OCI-LY7 (cell line): Measurements from ENCODE around the gene WNT7B. TPM values are rescaled to one million over a fixed set of nuclear protein-coding genes. Genes with fewer than 3 reads are reported as not detected.

ENCODE experiments used
- BruUV-seq: library from RNA; stranded (reverse); fragments of 400-500 nt; replicated peaks from 2 replicates; lab custom pipeline; 2021; lab: Mats Ljungman, UMichigan
- CTCF ChIA-PET: fragments of 300-600 bp; sonication (Branson Sonifier 250); formaldehyde crosslinking; loops from one replicate; lab custom pipeline; 2022; ENCODE audit warnings: antibody characterized with exemption; ENCODE audit not compliant: unreplicated experiment; lab: Charles Lee
- POLR2A ChIA-PET: fragments of 300-600 bp; sonication (Branson Sonifier 250); formaldehyde crosslinking; loops from one replicate; lab custom pipeline; 2022; ENCODE audit warnings: antibody characterized with exemption; lab: Charles Lee
- DNase-seq: peaks from one replicate; pipeline ENCODE4 v3.0.0-alpha.2; 2015; ENCODE audit warnings: low spot score
- H2AFZ ChIP-seq: fragments of 200-600 bp; sonication (generic), shearing (Covaris generic); 2 replicates; pipeline ENCODE4 v1.6.1; 2014; ENCODE audit warnings: mild to moderate bottlenecking, antibody characterized with exemption, low read length, moderate library complexity
- H3K27ac ChIP-seq: fragments of 200-600 bp; sonication (generic); 2 replicates; pipeline ENCODE4 v1.5.1; 2014; ENCODE audit warnings: mixed run types, low read depth, mild to moderate bottlenecking, moderate library complexity, low read length, inconsistent platforms; ENCODE audit not compliant: poor library complexity, severe bottlenecking
- H3K36me3 ChIP-seq: fragments of 200-600 bp; sonication (generic); 2 replicates; pipeline ENCODE4 v1.6.1; 2014; ENCODE audit warnings: mild to moderate bottlenecking, antibody characterized with exemption, low read length, moderate library complexity, mixed read lengths; ENCODE audit not compliant: insufficient read depth
- H3K4me1 ChIP-seq: fragments of 200-600 bp; sonication (generic); 2 replicates; pipeline ENCODE4 v1.5.1; 2014; ENCODE audit warnings: mild to moderate bottlenecking, low read length; ENCODE audit not compliant: insufficient read depth, poor library complexity, severe bottlenecking
- H3K4me2 ChIP-seq: fragments of 200-600 bp; sonication (generic); 2 replicates; pipeline ENCODE4 v1.6.1; 2014; ENCODE audit warnings: mild to moderate bottlenecking, low read length
- H3K4me3 ChIP-seq: fragments of 200-600 bp; sonication (generic); 2 replicates; pipeline ENCODE4 v1.5.1; 2014; ENCODE audit warnings: mild to moderate bottlenecking, low read depth, low read length; ENCODE audit not compliant: poor library complexity, severe bottlenecking
- H3K79me2 ChIP-seq: fragments of 200-600 bp; sonication (generic); 2 replicates; pipeline ENCODE4 v1.6.1; 2016; ENCODE audit warnings: low read depth, mild to moderate bottlenecking, low read length, moderate library complexity, mixed read lengths; ENCODE audit not compliant: insufficient read depth
- H3K9me2 ChIP-seq: fragments of 200-600 bp; sonication (generic); 2 replicates; pipeline ENCODE4 v1.6.1; 2016; ENCODE audit warnings: mild to moderate bottlenecking, low read length, mixed read lengths; ENCODE audit not compliant: insufficient read depth
- H3K9me3 ChIP-seq: fragments of 200-600 bp; sonication (generic); 2 replicates; pipeline ENCODE4 v1.6.1; 2014; ENCODE audit warnings: mild to moderate bottlenecking, mixed run types, low read length, mixed read lengths
- H4K20me1 ChIP-seq: fragments of 200-600 bp; sonication (generic); 2 replicates; pipeline ENCODE4 v1.6.1; 2014; ENCODE audit warnings: mild to moderate bottlenecking, antibody characterized with exemption, low read length, moderate library complexity, mixed read lengths; ENCODE audit not compliant: insufficient read depth
- EZH2phosphoT487 ChIP-seq: fragments of 200-600 bp; sonication (generic); IDR thresholded peaks from 2 replicates; pipeline ENCODE4 v1.6.1; 2018; ENCODE audit warnings: low read depth, borderline replicate concordance, mild to moderate bottlenecking, mixed run types, antibody characterized with exemption, low read length, moderate library complexity, mixed read lengths
- intact Hi-C: fragments of 100-400 bp; cut with micrococcal nuclease; formaldehyde crosslinking; loops from one replicate; pipeline ENCODE4 v1.10.0; 2022; ENCODE audit not compliant: unreplicated experiment
- total RNA-seq, 2 experiments: library from RNA; depleted of rRNA in 1 of 2; stranded (reverse); fragments of >200 nt in 1 of 2; shearing (Covaris generic) in 1 of 2; gene quantifications; 2 replicates each; pipeline ENCODE4 v1.2.3, GENCODE V29; 2014 to 2022
- TF ChIP-seq, protein P1 (sequence below): fragments of 200-600 bp; sonication (generic); conservative IDR thresholded peaks from 2 replicates; pipeline ENCODE4 v1.5.1; 2014; ENCODE audit warnings: mild to moderate bottlenecking, antibody characterized with exemption, low read length, moderate library complexity, mixed read lengths

Gene WNT7B
- total RNA-seq, 2 experiments from 2014 or later: not detected

- H2AFZ ChIP-seq: no peak overlapping the region
- ChIA-PET POLR2A (no interaction called here), CTCF (no interaction called here)
- no peak overlapping the region for H3K27ac ChIP-seq
- intact Hi-C loops: no loop called here
- no peak overlapping the region for H3K4me3 ChIP-seq
- no peaks in the 10 kb centered on the region for H3K9me2 ChIP-seq
- no peak for DNase-seq
- no peaks in the 10 kb centered on the region for H3K9me3 ChIP-seq
- H3K4me1 ChIP-seq: no peaks in the 10 kb centered on the region
- no peaks in the 10 kb centered on the region for H4K20me1 ChIP-seq
- BruUV-seq: no TSS peak
- no peaks in the 10 kb centered on the region for H3K36me3 ChIP-seq
- no peak for TF ChIP-seq EZH2phosphoT487
- TF ChIP-seq, protein P1, sequence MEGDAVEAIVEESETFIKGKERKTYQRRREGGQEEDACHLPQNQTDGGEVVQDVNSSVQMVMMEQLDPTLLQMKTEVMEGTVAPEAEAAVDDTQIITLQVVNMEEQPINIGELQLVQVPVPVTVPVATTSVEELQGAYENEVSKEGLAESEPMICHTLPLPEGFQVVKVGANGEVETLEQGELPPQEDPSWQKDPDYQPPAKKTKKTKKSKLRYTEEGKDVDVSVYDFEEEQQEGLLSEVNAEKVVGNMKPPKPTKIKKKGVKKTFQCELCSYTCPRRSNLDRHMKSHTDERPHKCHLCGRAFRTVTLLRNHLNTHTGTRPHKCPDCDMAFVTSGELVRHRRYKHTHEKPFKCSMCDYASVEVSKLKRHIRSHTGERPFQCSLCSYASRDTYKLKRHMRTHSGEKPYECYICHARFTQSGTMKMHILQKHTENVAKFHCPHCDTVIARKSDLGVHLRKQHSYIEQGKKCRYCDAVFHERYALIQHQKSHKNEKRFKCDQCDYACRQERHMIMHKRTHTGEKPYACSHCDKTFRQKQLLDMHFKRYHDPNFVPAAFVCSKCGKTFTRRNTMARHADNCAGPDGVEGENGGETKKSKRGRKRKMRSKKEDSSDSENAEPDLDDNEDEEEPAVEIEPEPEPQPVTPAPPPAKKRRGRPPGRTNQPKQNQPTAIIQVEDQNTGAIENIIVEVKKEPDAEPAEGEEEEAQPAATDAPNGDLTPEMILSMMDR: no peak
- no peaks in the 10 kb centered on the region for H3K79me2 ChIP-seq
- H3K4me2 ChIP-seq: no peak overlapping the region
Measured at GRCh38 chr22:45896964-45897538, 79.9 kb downstream of the WNT7B start.

DNA sequence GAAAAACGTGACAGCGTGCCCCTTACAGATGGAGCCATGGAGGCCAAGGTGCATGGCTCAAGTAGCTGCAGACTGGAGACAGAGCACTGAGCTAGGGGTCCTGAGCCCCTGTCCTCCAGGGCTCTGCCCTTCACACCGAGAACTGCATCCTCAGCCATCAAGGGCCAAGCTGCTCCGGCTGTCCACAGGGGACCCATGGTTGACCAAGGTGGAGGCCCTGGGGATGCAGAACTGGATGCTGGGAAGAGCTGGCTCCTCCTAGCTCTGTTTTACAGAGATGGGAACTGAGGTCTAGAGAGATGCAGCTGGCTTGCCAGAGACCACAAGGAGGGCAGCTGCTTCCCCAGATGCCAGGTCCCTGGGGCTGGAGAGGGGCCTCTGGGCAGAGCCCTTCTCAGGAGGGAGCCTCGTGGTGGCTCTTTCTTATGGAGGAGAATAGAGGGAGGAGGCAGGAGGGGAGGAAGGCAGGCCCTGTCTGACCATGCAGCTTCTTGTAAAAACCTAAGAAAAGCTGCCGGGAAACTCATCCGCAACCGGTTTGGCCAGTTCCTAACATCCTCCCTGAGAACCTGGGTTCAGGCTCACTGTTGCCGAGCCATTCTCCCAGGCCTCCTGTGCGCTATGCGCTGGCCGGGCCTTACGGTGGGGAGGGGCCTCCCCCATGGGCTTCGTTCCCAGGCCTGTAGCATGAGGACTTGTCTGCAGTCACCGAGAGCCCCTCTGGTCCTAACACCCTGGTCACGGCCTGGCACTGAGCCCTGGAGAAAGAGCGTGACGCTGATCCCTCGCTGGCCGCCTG lies 80.6 kb downstream of the WNT7B start:
- H3K79me2 ChIP-seq: no peaks in the 10 kb centered on the region
- H3K9me2 ChIP-seq: no peaks in the 10 kb centered on the region
- no peaks in the 10 kb centered on the region for H4K20me1 ChIP-seq
- H2AFZ ChIP-seq: no peak overlapping the region
- no peak overlapping the region for H3K4me3 ChIP-seq
- no peaks in the 10 kb centered on the region for H3K4me1 ChIP-seq
- no peaks in the 10 kb centered on the region for H3K36me3 ChIP-seq
- DNase-seq: no peak
- no peak overlapping the region for H3K27ac ChIP-seq
- intact Hi-C loops: no loop called here
- no peak for TF ChIP-seq EZH2phosphoT487
- TF ChIP-seq, protein P1: no peak
- H3K4me2 ChIP-seq: no peak overlapping the region
- POLR2A ChIA-PET: interaction anchor here (0.6 kb wide), 1 partner anchor 595 kb away, joined by 5 read pairs; no protein-coding TSS in a partner anchor
- CTCF ChIA-PET: no interaction called here
- H3K9me3 ChIP-seq: no peaks in the 10 kb centered on the region
- no TSS peak for BruUV-seq
